ENCODE data around the gene OXSM.

- TF ChIP-seq CTCF (IDR thresholded peaks at IDR 0.05) (no peak), SIN3A (IDR thresholded peaks at IDR 0.05; ENCODE audit: borderline replicate concordance, insufficient read depth, low read depth, low read length) (no peak), POLR2AphosphoS5 (IDR thresholded peaks at IDR 0.05; ENCODE audit: low read depth, low read length) (no peak), TCF7L2 (IDR thresholded peaks at IDR 0.05; ENCODE audit: low read depth, low read length) (no peak)
Measured at GRCh38 chr3:25801786-25802185, 11.9 kb downstream of the OXSM start.

Data from Panc1 (cell line).